GM20431 (cell line): Measurements from ENCODE around the gene VSIR.

ENCODE experiments used
- in situ Hi-C: fragments of 300-500 bp; cut with MseI, MboI; formaldehyde crosslinking; loops from one replicate; pipeline ENCODE4 v1.15.0; 2020; ENCODE audit warnings: low sequenced_read_pairs; ENCODE audit not compliant: unreplicated experiment

Gene VSIR

GRCh38 chr10:71719464-71720201 is 53.7 kb downstream of the VSIR start, which contains the start of gene C10orf105:
TSS of gene C10orf105 (minus strand) at chr10:71719778. CDS start at chr10:71716337, 3,441 bp downstream.
- in situ Hi-C loops: loop anchor here (25.0 kb wide), 1 partner anchor 407 kb away; the partner anchor contains the start of gene SLC29A3

- in situ Hi-C loops: loop anchor here (25.0 kb wide), 1 partner anchor 407 kb away; the partner anchor contains the start of gene SLC29A3
These were observed 54.3 kb downstream of the VSIR start for GRCh38 chr10:71719042-71719441.

- in situ Hi-C loops: loop anchor here (25.0 kb wide), 1 partner anchor 406 kb away; the partner anchor contains the start of gene SLC29A3
These were observed 55.1 kb downstream of the VSIR start for GRCh38 chr10:71718165-71718698.

- in situ Hi-C loops: loop anchor here (25.0 kb wide), 1 partner anchor 405 kb away; the partner anchor contains the start of gene SLC29A3
These were observed 55.8 kb downstream of the VSIR start for GRCh38 chr10:71717551-71717951.

- in situ Hi-C loops: loop anchor here (25.0 kb wide), 1 partner anchor 405 kb away; the partner anchor contains the start of gene SLC29A3
These were observed 56.3 kb downstream of the VSIR start for GRCh38 chr10:71717056-71717455.

GRCh38 chr10:71716426-71716825 is 56.9 kb downstream of the VSIR start:
- in situ Hi-C loops: loop anchor here (25.0 kb wide), 1 partner anchor 404 kb away; the partner anchor contains the start of gene SLC29A3

- in situ Hi-C loops: loop anchor here (25.0 kb wide), 1 partner anchor 404 kb away; the partner anchor contains the start of gene SLC29A3
These were observed 57.5 kb downstream of the VSIR start for GRCh38 chr10:71715860-71716259.

- in situ Hi-C loops: loop anchor here (25.0 kb wide), 1 partner anchor 403 kb away; the partner anchor contains the start of gene SLC29A3
These were observed 58.3 kb downstream of the VSIR start for GRCh38 chr10:71715026-71715425.

GRCh38 chr10:71714592-71714991 is 58.7 kb downstream of the VSIR start:
- in situ Hi-C loops: loop anchor here (25.0 kb wide), 1 partner anchor 402 kb away; the partner anchor contains the start of gene SLC29A3

- in situ Hi-C loops: loop anchor here (25.0 kb wide), 1 partner anchor 402 kb away; the partner anchor contains the start of gene SLC29A3
These were observed 59.3 kb downstream of the VSIR start for GRCh38 chr10:71714031-71714410.

- in situ Hi-C loops: loop anchor here (25.0 kb wide), 1 partner anchor 401 kb away; the partner anchor contains the start of gene SLC29A3
These were observed 59.9 kb downstream of the VSIR start for GRCh38 chr10:71713135-71714030.

- in situ Hi-C loops: loop anchor here (25.0 kb wide), 1 partner anchor 400 kb away; the partner anchor contains the start of gene SLC29A3
These were observed 60.7 kb downstream of the VSIR start for GRCh38 chr10:71712572-71713134.

GRCh38 chr10:71712170-71712569 is 61.1 kb downstream of the VSIR start:
- in situ Hi-C loops: loop anchor here (25.0 kb wide), 1 partner anchor 400 kb away; the partner anchor contains the start of gene SLC29A3

GRCh38 chr10:71711052-71711623 is 62.2 kb downstream of the VSIR start:
- in situ Hi-C loops: loop anchor here (25.0 kb wide), 1 partner anchor 399 kb away; the partner anchor contains the start of gene SLC29A3

- in situ Hi-C loops: loop anchor here (25.0 kb wide), 1 partner anchor 398 kb away; the partner anchor contains the start of gene SLC29A3
These were observed 62.8 kb downstream of the VSIR start for GRCh38 chr10:71710519-71710918.

- in situ Hi-C loops: loop anchor here (10.0 to 25.0 kb wide), 2 partner anchors 324 to 397 kb away; partner anchors contain the start of gene SLC29A3
These were observed 64.1 kb downstream of the VSIR start for GRCh38 chr10:71708897-71709882.

GRCh38 chr10:71708301-71708703 is 65.0 kb downstream of the VSIR start:
- in situ Hi-C loops: loop anchor here (10.0 to 25.0 kb wide), 2 partner anchors 324 to 396 kb away; partner anchors contain the start of gene SLC29A3
